Inferior parietal cortex (tissue), 1 donor: Measurements from ENCODE around the gene CYBC1.
A peak's percentile ranks its signal among the peaks of the same experiment; 100 is the strongest.
"Not testable (repeated sequence)": the region's sequence is repeated elsewhere in the genome, so short reads cannot be mapped to it uniquely, and the experiment has no call there.

Source experiments
- DNase-seq: peaks from one replicate; pipeline ENCODE4 v3.0.0-alpha.2; 2016; ENCODE audit errors: extremely low spot score

CYBC1 gene

DNA sequence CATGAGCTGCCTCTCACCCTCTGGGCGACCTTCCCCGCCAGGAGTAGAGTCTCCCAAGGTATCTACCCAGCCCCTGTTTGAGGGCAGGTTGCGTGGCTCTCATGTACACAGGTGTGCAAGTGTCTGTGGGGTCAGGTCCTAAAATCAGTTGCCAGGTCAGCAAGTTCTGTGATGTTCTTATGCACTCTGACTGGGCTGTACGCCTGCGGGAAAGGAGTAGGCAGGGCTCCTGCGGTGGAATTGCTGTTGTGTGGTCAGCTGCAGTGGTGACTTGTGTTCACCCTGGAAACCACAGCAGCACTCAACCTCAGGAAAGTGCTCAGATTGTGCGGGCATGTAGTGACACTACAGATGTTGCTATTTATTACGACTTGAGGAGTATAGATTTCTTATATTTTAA, 27.4 kb upstream of the CYBC1 start:
- no peak for DNase-seq

DNA sequence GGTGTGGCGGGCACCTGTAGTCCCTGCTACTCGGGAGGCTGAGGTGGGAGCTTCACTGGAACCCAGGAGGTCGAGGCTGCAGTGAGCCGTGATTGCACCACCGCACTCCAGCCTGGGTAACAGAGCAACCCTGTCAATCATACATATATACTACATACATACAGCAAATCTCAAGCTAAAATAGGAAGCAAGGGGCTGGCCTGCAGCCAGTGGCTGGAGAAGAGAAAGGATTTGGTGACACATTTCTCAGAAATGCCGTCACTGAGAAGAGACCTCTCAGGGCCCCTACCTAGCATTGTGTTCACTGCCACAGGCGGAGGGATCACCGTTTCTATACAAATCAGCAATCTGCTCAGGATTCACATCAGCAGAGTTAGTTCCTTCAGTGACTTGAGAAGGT, 24.9 kb upstream of the CYBC1 start:
- DNase-seq, result no peak

DNA sequence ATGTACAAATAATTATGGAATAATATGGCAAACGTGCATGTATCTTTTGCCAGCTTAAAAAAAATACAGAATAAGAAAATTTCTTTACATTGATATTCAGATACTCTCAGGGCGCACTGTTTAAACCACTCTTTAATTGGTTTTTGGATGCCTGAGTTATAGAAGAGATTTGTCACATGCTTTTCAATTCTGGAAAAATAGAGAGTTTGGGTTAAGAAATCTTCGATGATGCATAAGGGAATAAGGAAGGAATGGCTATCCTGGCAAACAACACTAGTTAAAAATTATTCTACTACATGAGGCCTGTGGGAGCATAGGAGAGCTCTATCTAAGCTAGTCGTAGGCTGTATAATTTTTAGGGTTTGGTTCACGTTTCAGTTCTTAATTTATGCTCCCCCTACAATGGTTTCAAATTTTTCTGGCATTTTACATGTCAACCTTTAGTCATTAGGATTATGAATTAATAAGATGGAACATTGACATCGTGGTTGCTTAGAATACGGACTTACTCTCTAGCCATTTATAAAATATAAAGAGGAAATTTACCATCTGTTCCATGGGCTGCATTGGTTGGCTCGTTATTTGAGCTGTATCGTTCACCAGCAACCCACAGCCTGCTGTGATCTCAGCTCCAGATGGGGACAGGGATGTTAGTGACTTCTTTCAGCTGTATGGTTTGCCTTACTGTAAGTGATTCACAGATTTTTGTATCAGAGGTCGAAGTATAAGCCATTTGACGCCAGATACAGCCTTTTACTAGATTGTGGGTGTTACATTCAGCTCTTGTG, 23.9 kb upstream of the CYBC1 start:
- no peak for DNase-seq

DNA sequence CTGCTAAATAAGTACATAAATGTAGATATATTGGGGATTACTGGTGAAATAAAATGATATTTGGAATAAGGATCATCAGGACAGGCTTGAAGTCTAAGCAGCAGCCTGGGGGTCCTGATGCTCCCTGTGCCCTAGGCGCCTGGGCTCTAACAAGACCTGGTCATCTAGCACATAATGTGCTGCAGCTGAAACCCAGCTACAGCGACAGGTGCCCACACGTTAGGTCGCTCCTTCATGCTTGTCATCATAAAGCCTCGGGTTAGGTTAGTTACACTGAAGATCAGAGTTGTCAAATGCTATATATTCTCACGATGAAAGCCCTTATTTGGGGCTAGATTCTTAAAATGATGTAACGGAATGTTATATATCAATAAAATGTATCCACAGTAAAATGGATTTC, 19.5 kb upstream of the CYBC1 start:
- no peak for DNase-seq

- no peak for DNase-seq
Observed at GRCh38 chr17:82468692-82469091, 18.1 kb upstream of the CYBC1 start.

- DNase-seq, result no peak
Observed at GRCh38 chr17:82465023-82465603, 14.6 kb upstream of the CYBC1 start.

DNA sequence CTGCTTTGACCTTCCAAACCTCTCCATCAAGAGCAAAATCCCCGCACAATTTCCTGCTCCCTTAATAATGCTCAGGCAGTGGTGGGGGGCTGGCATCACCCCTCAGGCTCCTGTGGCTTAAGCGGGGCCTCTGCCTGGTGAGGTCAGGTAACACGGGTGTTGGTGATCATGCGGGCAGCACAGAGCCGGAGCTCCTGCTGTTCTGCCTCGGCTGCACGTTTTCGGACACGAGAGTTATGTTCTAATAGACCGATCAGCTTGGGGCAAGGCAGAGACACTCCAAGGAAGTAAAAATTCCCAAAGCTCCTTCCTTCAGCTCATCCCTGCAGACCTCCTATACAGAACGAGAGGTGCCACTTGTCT, 14.0 kb upstream of the CYBC1 start:
- DNase-seq, result no peak

GRCh38 chr17:82463925-82464566, 13.5 kb upstream of the CYBC1 start:
- DNase-seq, result no peak

- no peak for DNase-seq
Observed at GRCh38 chr17:82463391-82463790, 12.8 kb upstream of the CYBC1 start.

GRCh38 chr17:82461827-82462524, 11.4 kb upstream of the CYBC1 start:
- DNase-seq, result no peak

DNA sequence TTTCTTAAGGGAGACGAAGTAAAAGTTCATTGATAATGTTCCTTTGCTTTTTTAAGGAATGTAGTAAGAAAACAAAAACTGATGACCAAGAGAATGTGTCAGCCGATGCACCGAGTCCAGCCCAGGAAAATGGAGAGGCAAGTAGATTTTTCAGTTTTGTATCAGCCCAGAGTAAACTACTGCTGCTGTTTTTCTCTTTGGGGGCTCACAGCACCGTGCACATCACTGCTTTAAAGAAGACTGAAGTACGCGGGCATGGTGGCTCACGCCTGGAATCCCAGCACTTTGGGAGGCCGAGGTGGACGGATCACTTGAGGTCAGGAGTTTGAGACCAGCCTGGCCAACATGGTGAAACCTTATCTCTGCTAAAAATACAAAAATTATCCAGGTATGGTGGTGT, 9.4 kb upstream of the CYBC1 start:
- DNase-seq, result not testable (repeated sequence)

DNA sequence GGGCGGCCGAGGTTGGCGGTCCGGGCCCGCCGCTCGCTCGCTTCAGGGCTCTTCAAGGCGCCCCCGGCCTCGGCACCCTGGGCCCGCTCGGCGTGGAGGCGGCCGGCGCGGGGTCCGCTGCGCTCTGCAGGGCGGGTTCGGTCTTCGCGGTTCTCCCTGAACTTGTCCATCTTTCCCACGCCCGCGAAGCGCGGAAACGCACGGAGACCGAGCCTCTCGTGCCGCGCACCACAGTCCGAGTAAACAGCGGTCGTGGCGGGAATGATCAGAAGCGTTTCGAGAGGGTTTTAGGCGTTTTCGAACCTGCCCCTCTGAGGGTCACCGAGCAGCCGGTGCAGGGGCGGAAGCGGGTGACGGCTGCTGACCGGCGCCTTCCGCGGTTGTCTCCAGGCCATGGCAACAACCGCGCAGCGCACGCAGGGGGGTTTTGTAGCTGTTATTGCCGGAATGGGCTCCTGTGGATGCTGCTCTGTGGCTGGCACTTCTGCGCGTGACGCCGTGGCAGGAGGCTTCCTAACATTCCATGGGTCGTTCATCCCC, 8.4 kb upstream of the CYBC1 start:
- DNase-seq, result no peak

DNA sequence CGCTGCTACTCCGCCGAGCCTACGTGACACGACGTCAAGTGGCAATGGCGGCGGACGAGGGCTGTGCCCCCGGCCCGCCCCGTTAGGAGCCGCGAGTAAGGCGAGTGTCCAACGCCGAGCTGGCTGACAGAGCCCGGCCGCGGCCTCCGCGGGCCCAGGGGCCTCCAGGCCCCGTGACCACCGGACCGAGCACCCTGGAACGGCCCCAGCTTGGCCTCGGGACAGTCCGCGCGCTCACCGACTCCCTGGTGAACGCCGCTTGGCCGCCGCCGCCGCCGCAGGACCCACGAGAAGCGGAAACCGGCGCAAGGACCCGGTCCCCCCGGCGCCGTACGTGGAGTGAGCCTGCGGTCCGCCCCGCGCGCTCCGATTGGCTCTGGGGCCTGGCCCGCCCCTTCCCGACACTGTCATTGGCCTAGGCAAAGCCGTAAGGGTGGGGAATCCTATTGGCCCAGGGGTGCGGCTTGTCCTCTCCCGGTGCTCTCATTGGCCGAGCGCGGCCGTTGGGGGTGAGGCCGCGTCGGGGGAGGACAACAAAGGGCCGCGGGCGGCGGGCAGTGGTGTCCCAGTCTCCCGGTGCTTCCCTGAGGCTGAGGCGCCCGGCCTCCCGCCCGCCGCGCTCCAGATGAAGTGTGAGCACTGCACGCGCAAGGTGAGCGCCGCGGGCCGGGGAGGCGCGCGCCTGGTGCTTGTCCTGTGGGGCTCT, 7.8 kb upstream of the CYBC1 start, which contains the start of gene NARF:
NARF (plus strand) TSS at position 563 of the 706 bp plus-strand sequence; CDS start at position 626, 63 bp downstream.
- peak; percentile 99 for DNase-seq

- peak; percentile 94 for DNase-seq
Observed at GRCh38 chr17:82457929-82458178, 7.3 kb upstream of the CYBC1 start.

DNA sequence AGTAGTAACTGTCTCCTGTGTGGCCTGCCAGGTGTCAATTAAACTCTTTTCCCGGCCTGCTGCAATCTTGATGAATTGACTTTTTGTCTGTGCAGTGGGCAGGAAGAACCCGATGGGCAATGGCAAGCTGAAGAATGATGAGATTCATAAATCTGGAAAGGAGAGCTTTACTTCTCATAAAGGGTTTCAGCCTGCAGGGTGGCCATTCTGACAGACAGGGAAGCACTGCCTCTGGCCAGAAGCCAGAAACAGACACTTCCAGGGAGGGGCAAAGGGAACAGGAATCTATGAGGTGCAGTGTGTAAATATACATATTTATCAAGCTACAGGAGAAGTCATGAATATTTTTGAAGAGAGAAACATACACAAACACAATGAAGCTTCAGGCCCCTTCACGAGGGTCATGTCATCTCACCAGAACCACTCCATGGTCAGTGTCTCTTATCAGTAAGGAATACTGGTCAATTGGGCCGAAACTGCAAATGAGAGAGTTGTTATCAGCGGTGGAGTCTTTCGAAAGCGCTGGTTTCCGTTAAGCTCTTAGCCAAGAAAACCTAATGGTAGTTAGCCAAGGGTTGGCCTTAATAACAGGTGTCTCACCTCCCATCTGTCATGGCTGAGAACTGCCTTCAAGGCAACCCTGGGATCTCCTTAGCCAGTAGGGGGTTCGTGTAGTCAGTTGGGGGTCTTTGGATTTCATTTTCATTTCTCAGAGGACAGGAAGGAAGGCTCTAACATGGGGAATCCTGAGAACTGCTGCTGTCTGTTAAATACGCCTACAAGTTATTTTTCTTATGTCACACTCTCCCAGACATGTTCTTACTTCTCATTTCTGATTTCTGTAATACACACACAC, 6.7 kb upstream of the CYBC1 start:
- no peak for DNase-seq

GRCh38 chr17:82453706-82454105, 3.2 kb upstream of the CYBC1 start:
- not testable (repeated sequence) for DNase-seq

DNA sequence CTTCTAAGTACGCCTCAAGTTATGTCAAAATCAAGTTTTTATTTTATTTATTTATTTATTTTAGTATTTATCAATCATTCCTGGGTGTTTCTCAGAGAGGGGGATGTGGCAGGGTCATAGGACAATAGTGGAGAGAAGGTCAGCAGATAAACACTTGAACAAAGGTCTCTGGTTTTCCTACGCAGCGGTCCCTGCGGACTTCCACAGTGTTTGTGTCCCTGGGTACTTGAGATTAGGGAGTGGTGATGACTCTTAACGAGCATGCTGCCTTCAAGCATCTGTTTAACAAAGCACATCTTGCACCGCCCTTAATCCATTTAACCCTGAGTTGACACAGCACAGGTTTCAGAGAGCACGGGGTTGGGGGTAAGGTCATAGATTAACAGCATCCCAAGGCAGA, 2.6 kb upstream of the CYBC1 start:
- not testable (repeated sequence) for DNase-seq

- DNase-seq, result no peak
Observed at GRCh38 chr17:82452162-82452561, 1.6 kb upstream of the CYBC1 start.

- DNase-seq, result no peak
Observed at GRCh38 chr17:82449883-82450356, 632 bp downstream of the CYBC1 start.

DNA sequence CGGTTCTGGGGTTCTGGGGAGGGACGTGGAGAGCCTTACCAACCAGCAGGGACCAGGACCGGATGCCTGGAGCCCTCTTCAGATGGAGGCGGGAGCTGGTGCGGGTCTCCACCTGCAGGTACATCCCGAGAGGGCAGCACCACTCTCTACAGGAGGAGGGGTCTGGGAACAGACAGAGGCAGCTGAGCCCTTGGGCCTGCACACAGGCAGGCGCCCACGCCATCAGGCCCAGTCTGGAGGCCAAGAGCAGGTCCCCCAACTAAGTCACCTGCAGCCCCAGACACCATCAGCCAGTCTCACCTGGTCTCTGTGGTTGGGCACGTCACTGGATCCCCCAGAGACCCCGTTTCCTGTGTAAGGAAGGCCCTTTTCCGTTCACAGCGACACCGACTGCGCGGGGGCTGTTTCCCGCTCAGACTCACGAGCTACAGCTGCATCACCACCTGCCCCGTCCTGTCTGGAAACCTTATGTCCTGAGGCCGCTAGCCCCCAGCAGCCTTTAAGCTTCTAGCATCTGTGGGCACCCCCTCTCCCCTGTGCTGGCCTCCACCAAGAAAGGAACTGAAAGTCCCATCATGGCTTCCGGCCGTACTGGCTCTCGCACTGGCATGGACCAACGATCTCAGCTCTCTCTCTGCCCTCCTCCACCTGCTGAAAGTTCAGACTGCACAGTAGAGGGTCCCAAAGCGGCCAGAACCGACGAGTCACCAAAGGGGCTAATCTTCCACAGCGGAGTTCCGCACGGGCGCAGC, 1.2 kb downstream of the CYBC1 start:
- no peak for DNase-seq
